ENCODE measurements around the gene RNF26. TPM values are rescaled to one million over a fixed set of nuclear protein-coding genes. Genes with fewer than 3 reads are reported as not detected.

The RNF26 gene
- total RNA-seq, 4 donors from 2014 or later: 6.7 to 16.8 (median 13.1) TPM

DNA sequence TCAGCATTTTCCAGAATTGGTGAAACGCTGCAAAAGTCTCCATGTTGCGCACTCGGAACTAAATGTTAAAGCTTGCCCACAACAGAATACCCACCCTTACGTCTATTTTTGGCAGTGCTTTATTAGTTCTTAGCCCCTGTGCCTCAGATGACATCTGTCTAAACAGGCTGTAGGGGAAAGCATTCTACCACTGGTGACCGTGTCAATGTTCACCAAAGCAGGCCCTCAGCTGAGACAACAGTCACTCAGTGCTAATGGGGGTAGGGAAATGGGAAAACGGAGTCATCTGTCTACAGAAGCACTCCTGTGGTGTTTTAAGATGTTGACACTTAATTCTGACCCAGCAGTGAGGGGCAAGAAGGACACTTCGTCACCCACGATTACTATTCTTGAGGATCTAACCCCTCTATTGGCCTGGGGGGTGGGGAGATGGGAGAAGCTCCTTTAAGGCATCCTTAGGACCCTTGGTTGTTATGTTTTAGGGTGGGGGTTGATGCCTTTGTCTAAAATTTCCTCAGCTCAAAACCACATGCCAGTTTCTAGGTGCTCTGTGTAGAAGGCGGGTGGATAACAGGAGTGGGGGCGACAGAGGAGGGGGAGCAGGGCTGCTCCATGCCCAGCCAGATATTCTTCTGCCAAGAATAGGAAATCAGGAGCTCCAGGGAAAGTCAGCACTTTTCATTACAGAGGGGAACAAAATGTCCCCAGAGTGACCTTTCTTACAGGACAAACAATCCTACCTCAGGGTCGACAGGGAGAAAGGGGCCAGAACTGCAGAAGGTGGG lies 27.8 kb downstream of the RNF26 start:
- intact Hi-C loops (cut with DNase I; ENCODE audit: low total_unique reads): no loop called here
- DNase-seq (ENCODE audit: low spot score in 2 of 2): no peak
- TF ChIP-seq, protein P1, sequence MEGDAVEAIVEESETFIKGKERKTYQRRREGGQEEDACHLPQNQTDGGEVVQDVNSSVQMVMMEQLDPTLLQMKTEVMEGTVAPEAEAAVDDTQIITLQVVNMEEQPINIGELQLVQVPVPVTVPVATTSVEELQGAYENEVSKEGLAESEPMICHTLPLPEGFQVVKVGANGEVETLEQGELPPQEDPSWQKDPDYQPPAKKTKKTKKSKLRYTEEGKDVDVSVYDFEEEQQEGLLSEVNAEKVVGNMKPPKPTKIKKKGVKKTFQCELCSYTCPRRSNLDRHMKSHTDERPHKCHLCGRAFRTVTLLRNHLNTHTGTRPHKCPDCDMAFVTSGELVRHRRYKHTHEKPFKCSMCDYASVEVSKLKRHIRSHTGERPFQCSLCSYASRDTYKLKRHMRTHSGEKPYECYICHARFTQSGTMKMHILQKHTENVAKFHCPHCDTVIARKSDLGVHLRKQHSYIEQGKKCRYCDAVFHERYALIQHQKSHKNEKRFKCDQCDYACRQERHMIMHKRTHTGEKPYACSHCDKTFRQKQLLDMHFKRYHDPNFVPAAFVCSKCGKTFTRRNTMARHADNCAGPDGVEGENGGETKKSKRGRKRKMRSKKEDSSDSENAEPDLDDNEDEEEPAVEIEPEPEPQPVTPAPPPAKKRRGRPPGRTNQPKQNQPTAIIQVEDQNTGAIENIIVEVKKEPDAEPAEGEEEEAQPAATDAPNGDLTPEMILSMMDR (IDR thresholded peaks at IDR 0.05): no peak
- TF ChIP-seq POLR2A (IDR thresholded peaks at IDR 0.05): no peak
- no peak overlapping the region for H3K4me3 ChIP-seq (ENCODE audit: low read depth, poor library complexity, severe bottlenecking)
- 82 to 87% methylated on average over 11 of the region's 11 CpGs for WGBS, 2 donors

GRCh38 chr11:119362741-119363080 lies 28.4 kb downstream of the RNF26 start:
- TF ChIP-seq, protein P1 (IDR thresholded peaks at IDR 0.05): no peak
- no peak for TF ChIP-seq POLR2A (IDR thresholded peaks at IDR 0.05)
- no peak overlapping the region for H3K4me3 ChIP-seq (ENCODE audit: low read depth, poor library complexity, severe bottlenecking)
- intact Hi-C loops (cut with DNase I; ENCODE audit: low total_unique reads): no loop called here
- DNase-seq (ENCODE audit: low spot score in 2 of 2): no peak
- WGBS, 2 donors: 93% methylated on average over 5 of the region's 5 CpGs

DNA sequence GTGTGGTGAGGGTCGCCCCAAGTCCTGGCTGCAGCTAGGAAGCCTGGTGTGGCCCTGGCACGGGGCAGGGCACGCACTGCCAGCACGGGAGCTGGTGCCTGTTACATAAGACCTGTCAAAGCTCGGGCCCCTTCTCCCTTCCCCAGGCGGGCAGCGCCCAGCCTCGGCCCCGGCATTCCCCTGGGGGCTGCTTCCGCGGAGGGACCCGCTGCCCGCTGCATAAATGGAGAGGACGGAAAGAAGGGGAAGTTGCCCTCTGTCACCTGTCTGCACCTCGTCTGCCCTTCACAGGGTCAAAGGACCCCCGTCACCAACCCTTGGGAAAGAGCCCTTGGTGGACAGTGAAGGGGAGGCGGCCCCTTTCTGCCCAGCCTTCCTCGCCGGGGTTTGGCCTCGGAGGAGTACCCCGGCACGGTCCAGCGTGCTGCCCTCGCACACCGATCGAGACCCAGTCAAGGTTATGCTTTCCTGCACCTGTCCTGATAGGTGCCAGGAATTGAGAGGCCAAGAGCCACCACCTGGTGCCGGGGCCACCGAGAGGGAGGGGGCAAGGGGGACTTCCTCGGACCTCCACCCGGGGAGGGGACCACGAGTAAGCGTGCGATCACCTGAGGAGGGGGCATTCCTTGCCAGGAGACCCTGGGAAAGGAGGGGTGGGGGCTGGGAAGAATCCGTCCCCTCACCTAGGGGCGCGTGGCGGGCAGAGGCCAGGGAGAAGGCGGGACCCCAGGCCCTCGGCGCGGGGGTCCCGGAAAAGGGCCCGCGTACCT lies 28.9 kb downstream of the RNF26 start:
- no peak overlapping the region for H3K4me3 ChIP-seq (ENCODE audit: low read depth, poor library complexity, severe bottlenecking)
- no peak for DNase-seq (ENCODE audit: low spot score in 2 of 2)
- WGBS, 2 donors: 56 to 60% methylated on average over 32 to 36 of the region's 44 CpGs
- TF ChIP-seq, protein P1 (IDR thresholded peaks at IDR 0.05): no peak
- TF ChIP-seq POLR2A (IDR thresholded peaks at IDR 0.05): no peak
- intact Hi-C loops (cut with DNase I; ENCODE audit: low total_unique reads): no loop called here

DNA sequence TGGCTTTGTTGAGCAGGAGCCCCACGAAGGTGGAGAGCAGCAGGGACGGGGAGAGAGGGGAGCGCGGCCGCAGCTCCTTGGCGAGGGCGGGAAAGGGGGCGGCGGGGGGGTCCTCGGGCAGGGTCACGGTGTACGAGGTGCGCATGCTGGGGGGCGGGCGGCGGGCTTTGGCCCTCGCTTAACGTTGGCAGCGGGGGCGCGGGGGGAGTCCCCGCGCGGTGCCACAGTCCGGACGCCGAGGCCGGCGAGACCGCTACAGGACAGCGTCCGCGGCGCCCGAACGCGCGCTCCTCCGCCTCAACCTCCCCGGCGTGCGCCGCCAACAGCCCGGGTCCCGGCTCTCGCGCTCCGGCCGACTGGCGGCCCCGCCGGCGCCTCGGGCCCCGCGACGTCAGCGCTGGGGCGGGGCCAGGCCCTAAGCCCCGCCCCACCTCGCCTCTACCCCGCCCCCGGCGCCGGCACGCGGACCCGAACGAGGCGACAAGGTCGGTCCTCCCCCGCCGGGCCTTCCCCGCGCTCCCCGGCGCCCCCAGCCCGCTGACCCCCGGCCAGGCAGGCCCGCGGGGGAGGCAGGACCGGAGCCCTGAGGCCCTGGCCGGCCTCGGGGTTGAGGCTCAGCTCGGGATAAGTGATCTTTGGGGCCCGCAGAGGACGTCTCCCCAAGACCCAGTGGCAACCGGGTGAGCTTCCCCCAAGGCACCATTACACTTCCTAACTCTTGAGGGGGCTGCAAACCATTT lies 29.7 kb downstream of the RNF26 start:
- intact Hi-C loops (cut with DNase I; ENCODE audit: low total_unique reads): no loop called here
- no peak for DNase-seq (ENCODE audit: low spot score in 2 of 2)

GRCh38 chr11:119365071-119365591 lies 30.8 kb downstream of the RNF26 start:
- TF ChIP-seq, protein P1 (IDR thresholded peaks at IDR 0.05): no peak
- DNase-seq (ENCODE audit: low spot score in 2 of 2): no peak
- WGBS, 2 donors: 71 to 73% methylated on average over 6 of the region's 6 CpGs
- intact Hi-C loops (cut with DNase I; ENCODE audit: low total_unique reads): no loop called here
- no peak overlapping the region for H3K4me3 ChIP-seq (ENCODE audit: low read depth, poor library complexity, severe bottlenecking)

More for the DNA sequence above, 29.7 kb downstream of the RNF26 start:
- peak overlapping the region; percentile 10 for H3K4me3 ChIP-seq (ENCODE audit: low read depth, poor library complexity, severe bottlenecking)
- WGBS, 2 donors: 9 to 20% methylated on average over 3 to 22 of the region's 88 CpGs
- TF ChIP-seq POLR2A (IDR thresholded peaks at IDR 0.05): no peak
- TF ChIP-seq, protein P1 (IDR thresholded peaks at IDR 0.05): no peak

Data from lower leg skin (tissue), 4 donors.